Activated CD4-positive, CD25-positive, alpha-beta regulatory T cell (primary cell): Measurements from ENCODE around the gene SNCG.
"Not testable (repeated sequence)": the region's sequence is repeated elsewhere in the genome, so short reads cannot be mapped to it uniquely, and the experiment has no call there.

ENCODE experiments used
- DNase-seq, 4 experiments: peaks; one replicate each; lab custom pipeline; 2025; lab: John Stamatoyannopoulos, UW

Gene SNCG

DNA sequence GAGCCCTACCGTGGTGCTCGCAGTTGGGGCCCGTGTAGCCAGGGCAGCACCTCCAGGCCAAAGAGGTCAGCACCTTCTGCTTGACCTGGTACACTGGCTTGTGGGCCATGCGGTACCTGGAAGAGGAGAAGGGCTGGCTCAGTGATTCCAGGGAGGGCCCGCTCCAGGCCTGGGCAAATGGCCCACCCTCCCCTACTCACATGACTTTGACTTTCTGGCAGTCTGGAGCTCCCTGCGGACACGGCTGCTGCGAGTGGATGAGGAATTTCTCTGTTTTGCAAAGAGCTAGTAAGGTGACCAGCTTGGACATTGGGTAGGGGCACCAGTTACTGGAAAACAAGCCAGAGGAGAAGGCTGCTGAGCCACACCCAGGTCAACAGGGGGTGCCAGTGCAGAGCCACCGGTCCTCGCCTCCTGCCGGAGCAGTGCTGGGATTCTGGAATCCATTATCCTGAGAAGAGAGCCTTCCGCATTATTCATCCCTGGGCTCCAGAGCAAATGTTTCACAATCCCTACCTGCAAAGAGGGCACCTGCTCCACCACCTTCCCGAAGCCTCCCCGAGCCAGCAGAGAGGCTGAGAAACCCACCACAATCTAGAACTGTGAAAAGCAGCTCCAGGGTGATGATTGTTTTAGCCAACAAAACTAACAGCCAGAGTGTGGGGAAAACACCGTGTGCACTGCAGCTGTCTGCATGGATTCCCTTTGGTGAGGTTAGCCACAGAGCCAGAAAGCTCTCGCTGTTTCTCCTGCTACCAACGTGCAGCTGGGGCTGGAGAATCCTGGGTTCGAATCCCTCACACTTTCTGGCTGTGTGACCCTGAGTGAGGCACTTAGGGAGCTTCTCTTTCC lies 12.8 kb upstream of the SNCG start:
- no peak for DNase-seq

- no peak for DNase-seq
These were observed 11.9 kb upstream of the SNCG start for GRCh38 chr10:86946213-86947155.

DNA sequence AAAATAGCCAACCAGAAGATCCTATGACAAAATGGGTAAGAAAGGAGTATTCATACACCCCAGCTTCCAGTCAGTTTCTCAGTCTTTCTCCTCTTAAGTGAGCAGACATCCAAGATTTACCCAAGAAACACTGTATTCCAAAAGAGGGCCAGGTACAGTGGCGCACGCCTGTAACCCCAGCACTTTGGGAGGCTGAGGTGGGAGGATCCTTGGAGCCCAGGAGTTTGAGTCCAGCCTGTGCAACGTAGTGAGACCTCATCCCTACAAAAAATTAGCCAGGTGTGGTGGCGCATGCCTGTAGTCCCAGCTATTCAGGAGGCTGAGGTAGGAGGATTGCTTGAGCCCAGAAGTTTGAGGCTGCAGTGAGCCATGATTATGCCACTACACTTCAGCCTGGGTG lies 10.6 kb upstream of the SNCG start:
- DNase-seq, result not testable (repeated sequence)

DNA sequence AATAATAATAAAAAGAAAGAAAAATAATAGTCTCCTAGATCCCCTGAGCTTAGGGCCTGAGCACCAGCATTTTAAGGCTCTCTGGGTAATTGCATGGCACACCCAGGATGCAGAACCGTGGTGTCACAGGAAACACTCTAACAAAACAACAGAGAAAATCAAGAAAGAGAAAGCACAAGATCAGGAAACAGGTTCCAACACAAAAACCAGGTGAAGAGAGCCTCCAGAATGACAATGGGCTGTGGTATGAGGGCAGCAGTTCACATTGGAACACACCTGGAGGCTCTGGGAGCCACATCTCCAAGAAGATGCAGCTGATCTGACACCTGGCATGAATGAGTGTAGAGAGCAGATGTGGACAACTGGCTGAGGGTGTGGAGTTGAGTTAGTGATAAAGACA lies 8.1 kb upstream of the SNCG start:
- DNase-seq, result peak in 1 of 4 experiments; percentile 11

DNA sequence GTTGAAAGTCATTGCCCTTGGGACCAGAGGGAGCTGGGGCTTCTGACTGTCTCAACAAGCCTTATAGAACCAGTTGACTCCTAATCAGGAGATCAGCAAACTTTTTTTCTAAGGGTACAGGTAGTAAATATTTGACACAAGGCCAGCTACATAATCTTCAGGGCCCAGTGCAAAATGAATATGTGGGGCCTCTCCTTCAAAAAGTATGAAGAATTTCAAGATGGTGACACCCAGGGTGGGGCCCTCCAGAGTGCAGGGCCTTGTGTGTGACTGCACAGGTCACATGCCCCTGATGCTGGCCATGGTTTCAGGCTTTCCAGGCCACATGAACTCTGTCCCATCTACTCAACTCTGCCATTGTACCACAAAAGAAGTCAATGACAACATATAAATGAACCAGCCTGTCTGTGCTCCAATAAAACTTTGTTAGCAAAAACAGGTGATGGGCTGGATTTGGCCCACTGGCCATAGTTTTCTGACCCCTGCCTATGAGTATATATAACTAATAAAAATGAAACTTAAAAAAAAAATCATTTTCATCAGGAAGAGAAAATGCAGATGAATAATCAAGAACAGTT lies 7.1 kb upstream of the SNCG start:
- no peak for DNase-seq

DNA sequence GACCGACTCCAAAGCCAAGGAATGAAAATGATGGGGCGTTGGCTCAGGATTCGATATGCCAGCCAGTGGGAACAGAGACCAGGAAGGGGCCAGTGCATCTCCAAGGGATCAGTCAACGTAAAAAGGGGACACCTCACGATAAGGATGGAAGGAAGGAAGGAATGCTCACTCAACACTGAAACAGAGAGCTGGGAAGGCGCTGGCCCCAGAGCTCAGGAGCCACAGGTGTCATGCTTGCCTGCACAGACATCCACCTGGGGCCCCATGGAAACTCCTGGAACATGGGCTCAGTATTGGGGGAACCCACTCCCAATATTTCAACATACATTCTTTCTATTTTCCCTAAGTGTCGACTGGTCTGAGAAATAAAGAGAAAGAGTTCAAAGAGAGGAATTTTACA lies 6.3 kb upstream of the SNCG start:
- no peak for DNase-seq

GRCh38 chr10:86952697-86953096 lies 5.7 kb upstream of the SNCG start:
- not testable (repeated sequence) for DNase-seq

DNA sequence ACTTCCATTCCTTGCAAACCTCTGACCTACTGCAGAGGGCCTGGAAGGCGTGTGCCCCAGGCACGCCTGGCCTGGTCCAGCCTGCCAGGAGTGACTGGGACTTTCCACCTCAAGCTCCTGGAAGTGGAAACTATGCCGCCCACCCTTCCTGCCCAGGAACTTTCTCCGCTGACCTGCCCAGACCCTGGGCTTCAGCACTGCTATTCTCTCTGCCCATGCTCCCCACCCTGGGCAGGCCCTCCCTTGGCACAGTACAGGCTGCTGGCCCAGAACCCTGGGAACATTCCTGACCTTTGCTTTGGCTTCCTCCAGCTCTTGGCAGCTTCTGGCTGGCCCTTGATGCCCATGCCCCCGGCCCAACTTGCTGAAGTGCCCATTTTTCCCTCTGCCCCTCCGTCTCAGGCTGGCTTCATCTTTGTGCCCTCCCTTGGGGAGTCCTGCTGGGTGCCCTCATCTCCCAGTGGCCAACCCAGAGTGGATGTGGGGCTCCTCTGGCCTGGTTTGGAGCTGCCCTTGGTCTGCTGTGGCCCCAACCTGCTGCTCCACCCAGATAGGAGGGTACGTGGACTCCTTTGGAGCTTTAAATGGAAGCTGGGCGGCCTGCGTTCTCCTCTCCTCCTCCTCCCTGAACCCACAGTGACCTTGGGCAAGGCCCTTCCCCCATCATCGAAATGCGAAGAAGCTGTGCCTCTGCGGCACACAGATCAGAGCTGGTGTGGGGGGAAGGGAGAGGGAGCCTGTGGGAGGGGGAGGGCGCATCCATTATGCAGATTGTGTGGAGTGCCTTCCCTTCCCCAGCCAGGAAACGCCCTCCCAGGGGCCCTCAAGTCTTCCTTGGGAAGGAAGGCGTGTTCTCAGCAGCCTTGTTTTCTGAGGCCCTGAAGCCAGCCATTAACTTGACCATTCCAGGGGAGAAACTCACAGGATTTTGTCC lies 4.4 kb upstream of the SNCG start:
- no peak for DNase-seq

DNA sequence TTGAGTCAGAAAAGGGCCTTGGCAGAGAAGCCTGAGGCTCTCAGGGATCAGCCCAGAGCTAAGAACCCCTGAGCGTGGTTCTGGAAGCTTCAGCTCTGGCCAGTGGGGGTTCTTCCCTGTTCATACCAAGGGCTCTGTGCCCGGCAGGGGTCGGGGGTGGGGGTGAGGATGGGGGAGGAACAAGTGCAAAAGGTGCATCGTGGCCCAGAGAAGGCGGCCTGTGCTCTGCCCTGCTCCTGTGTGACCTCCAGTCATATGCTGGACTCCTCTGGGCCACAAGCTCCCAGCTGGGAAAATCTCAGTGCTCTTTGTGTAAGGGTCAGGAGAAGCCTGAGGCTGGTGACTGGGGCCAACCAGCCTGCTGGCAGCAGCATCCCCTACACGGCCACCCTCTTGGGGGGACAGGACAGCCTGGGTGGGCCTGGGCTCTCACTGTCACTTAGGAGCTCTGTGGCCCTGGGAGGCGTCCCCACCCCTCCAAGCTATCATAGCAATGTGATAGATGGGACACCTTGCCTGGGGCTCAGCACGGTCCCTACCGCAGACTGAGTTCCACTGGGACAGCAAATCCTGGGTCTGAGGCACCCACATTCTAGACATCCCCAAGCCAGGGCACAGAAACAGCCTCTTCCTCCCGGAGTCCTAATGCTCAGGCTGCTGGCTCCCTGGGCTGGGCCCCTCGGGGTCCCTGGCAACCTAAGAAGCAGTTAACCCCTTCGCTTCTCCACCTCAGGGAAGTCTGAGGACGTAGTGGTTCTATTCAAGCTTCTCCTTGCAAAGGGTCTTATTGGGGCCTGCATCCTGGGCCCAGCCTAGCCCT lies 3.5 kb upstream of the SNCG start:
- DNase-seq, result no peak

DNA sequence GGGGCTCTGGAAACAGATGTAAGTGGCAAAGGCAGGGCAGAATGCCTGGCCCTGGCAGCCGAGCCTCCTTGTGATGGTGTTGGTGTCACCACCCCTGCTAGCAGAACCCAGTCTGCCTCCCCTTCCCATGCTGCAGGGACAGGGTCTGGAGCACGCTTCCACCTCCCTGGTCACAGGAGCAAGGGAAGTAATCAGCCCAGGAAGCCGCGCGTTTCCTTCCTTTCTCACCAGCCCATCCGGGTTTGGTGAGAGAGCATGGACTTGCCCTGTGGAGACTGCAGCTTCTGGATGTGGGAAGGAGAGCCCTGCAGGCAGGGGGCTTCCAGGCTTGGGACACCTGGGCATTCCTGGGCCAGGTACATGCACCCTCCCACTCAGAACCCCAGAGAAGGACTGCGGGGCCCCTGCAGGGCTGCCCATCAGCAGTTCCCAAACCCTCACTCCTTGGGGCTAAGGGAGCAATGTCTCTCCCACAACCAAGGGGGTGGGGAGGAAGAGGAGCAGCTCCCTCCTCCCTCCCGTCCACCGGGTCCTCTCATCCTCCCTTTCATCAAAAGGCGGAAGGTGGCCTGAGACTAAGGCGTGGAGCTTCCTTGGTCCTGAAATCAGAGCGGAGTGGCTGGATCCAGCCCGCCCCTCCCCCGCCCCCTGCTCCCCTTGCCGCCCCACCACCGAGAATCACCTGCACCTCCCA lies 2.8 kb upstream of the SNCG start:
- DNase-seq, result no peak

- DNase-seq, result no peak
These were observed 2.1 kb upstream of the SNCG start for GRCh38 chr10:86956195-86956847.

DNA sequence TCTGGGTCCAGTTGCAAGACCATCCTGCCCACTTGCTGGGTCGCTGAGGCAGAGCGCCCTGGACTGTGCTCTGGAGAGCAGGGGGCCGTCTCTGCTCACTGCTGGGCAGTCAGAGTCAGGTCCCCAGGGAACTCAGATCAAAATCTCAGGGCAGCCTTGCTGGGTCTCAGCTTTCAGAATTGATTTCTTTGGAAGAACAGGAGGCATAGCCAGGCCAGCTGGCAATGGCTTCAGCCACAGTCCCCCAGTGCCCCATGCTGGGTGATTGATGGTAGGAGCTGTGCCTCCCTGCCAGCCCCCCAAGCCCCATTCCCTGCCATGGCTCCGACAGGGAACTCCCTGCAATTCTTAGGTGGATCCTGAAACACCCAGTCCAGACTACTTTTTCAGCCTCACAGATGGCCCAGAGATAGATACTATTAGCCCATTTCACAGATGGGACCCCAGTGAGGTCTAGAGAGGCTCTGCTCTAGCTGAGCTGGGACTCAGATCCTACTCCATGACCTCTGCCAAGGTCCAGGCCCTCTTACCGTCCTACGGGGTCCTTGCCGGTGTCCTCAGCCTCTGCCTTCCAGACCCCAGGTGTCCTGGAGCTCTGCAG lies 1.5 kb upstream of the SNCG start:
- no peak for DNase-seq

DNA sequence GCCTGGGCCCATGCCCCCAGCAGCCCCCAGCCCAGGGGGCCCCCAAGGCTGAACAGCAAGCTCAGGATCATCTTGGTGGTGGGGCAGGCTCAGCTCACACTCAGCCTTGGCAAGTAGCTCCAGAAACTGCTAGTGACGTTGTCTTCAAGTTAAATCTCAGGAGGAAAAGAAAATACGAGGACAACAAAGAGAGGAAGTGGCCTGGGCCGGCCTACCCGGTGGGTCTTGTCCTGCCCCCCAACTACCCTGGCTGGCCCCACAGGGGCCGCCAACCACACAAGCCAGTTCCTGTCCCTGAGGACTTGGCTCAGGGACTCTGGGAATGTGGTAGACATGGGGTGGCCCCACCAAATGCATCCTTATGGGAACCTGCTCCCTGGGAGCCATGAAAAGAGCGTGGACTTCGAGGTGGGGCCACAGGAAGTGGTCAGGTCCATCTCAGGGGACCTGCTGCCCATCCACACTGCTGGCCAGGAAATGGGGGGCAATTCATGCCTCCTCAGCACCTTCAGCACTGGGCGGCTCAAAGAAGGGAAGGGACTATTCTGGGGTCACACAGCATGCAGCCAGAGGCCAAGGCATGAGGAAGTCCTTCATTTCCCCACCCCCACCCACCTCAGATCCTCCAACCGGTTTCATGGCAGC lies 806 bp upstream of the SNCG start, which contains the start of gene MMRN2:
Gene MMRN2, minus strand, starts transcription at position 145 of the 645 bp plus-strand sequence. Its CDS starts 74 bp downstream, at position 71.
- DNase-seq, result no peak

- DNase-seq, result no peak
These were observed 720 bp downstream of the SNCG start for GRCh38 chr10:86958901-86959736.

- no peak for DNase-seq
These were observed 1.3 kb downstream of the SNCG start for GRCh38 chr10:86959737-86960002.

- no peak for DNase-seq
These were observed 1.8 kb downstream of the SNCG start for GRCh38 chr10:86960003-86960862.
